WI38 (cell line): ENCODE measurements around the gene VASH2.

Experiments used
- H3K4me3 ChIP-seq: 2 replicates; pipeline ENCODE4 v1.5.1; 2011; ENCODE audit warnings: low read depth, mild to moderate bottlenecking, control low read depth, low read length
- TF ChIP-seq, protein P1 (sequence below): IDR thresholded peaks from 2 replicates; pipeline ENCODE4 v1.5.1; 2012; ENCODE audit warnings: low read depth, mild to moderate bottlenecking, control low read depth, low read length

VASH2 gene

DNA sequence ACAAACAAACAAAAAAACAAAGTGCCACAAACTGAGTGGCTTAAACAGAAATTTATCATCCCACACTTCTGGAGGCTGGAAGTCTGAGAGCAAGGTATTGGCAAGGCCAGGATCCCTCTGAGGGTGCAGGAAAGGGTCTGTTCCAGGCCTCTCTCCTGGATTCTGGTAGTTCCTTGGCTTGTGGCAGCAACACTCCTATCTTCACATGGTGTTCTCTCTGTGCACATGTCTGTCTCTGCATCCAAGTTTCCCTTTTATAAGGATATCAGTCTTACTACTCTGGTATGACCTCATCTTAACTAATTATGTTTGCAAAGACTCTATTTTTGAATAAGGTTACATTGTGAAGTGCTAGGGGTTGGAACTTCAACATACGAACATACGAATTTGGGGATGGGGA is 5.3 kb upstream of the VASH2 start:
- no peak overlapping the region for H3K4me3 ChIP-seq
- TF ChIP-seq, protein P1, sequence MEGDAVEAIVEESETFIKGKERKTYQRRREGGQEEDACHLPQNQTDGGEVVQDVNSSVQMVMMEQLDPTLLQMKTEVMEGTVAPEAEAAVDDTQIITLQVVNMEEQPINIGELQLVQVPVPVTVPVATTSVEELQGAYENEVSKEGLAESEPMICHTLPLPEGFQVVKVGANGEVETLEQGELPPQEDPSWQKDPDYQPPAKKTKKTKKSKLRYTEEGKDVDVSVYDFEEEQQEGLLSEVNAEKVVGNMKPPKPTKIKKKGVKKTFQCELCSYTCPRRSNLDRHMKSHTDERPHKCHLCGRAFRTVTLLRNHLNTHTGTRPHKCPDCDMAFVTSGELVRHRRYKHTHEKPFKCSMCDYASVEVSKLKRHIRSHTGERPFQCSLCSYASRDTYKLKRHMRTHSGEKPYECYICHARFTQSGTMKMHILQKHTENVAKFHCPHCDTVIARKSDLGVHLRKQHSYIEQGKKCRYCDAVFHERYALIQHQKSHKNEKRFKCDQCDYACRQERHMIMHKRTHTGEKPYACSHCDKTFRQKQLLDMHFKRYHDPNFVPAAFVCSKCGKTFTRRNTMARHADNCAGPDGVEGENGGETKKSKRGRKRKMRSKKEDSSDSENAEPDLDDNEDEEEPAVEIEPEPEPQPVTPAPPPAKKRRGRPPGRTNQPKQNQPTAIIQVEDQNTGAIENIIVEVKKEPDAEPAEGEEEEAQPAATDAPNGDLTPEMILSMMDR = no peak

GRCh38 chr1:212945463-212946160 is 4.7 kb upstream of the VASH2 start:
- no peak overlapping the region for H3K4me3 ChIP-seq
- TF ChIP-seq, protein P1 = no peak

DNA sequence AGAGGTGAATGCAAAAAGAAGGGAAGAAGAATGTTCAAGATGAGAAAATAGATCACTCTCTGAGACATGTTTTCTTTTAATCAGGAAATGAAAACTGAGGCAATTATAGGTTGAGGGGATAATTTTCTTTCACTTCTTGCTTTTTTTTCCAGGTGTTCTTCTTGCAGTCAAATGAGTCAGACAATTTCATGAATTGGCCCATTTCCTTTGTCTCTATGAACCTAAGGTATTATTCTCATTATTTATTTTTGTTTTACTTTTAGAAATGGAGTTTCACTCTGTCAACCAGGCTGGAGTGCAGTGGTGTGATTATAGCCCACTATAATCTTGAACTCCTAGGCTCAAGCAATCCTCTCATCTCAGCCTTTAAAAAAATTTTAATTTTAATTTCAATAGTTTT is 3.5 kb upstream of the VASH2 start:
- TF ChIP-seq, protein P1 = no peak
- H3K4me3 ChIP-seq = no peak overlapping the region

- H3K4me3 ChIP-seq = peak overlapping the region; percentile 60
- TF ChIP-seq, protein P1 = no peak
Measured at GRCh38 chr1:212949771-212950170, 570 bp upstream of the VASH2 start.

- H3K4me3 ChIP-seq = peak overlapping the region; percentile 60
- TF ChIP-seq, protein P1 = no peak
Measured at GRCh38 chr1:212951126-212951946, 995 bp downstream of the VASH2 start.

DNA sequence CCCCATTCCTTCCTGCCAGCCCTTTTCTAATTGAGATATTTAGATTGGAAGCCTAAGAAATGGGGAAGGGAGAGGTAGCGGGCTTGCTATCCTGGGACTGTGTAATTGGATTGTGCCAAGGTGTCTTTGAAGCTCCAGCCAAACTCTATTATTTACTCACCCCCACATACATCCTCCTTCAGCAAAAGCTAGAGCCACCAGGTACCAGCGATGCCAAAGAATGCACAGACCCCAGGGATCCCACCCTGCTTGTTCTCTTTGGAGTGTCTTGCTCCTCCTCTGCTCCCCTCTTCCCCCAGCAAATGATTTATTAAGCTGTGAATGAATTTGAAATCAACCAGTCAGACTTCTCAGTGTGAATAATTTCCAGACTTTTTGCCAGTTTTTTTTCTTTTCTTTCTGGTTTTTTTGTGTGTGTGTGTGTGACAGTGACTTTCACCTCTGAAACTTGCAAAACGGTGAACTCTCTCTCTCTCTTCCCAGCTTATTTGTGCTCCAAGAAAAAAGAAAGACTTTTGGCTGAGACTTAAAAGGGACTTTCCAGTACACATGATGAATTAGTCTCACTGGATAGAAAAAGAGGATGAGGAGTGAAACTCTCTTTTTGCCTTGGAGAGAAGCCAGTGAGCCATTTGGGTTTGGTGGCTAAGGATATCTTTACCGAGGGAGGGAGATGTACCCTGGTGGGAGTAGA is 1.8 kb downstream of the VASH2 start:
- H3K4me3 ChIP-seq = no peak overlapping the region
- TF ChIP-seq, protein P1 = no peak

DNA sequence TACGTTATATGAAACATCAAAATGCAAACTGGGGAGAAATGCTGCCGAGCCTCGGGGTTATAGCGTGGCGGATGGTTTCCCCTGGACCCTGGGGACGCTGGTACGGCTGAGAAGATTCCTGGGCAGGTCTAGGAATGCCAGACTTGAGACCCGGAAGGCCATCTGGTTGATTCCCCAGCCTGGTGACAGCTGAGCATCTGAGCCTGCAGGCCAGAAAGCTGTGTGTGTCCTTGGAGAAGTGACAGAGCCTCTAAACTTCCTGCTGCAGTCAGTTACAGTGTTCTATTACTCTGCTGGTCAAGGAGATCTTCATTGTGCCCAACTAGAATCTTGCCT is 2.3 kb downstream of the VASH2 start:
- TF ChIP-seq, protein P1 = no peak

More for the DNA sequence above, 2.3 kb downstream of the VASH2 start:
- H3K4me3 ChIP-seq = no peak overlapping the region
